Superior temporal gyrus (tissue), 1 donor: Measurements from ENCODE around the gene LRRC30.
"Not testable (repeated sequence)": the region's sequence is repeated elsewhere in the genome, so short reads cannot be mapped to it uniquely, and the experiment has no call there.

Experiments used
- DNase-seq: peaks from one replicate; pipeline ENCODE4 v3.0.0-alpha.2; 2016; ENCODE audit errors: extremely low spot score

Gene LRRC30

GRCh38 chr18:7230626-7231349 is at the start of gene LRRC30:
Gene LRRC30 (plus strand): TSS chr18:7231089. CDS start chr18:7231139, 50 bp downstream.
- DNase-seq, result no peak

- no peak for DNase-seq
Measured at GRCh38 chr18:7185701-7186100, 45.2 kb upstream of the LRRC30 start.

GRCh38 chr18:7190547-7191156 is 40.2 kb upstream of the LRRC30 start:
- DNase-seq, result no peak

- no peak for DNase-seq
Measured at GRCh38 chr18:7191736-7192135, 39.2 kb upstream of the LRRC30 start.

- no peak for DNase-seq
Measured at GRCh38 chr18:7195266-7195665, 35.6 kb upstream of the LRRC30 start.

- DNase-seq, result no peak
Measured at GRCh38 chr18:7196421-7196820, 34.5 kb upstream of the LRRC30 start.

GRCh38 chr18:7197854-7198253 is 33.0 kb upstream of the LRRC30 start:
- no peak for DNase-seq

GRCh38 chr18:7198326-7198725 is 32.6 kb upstream of the LRRC30 start:
- DNase-seq, result no peak

GRCh38 chr18:7201096-7201495 is 29.8 kb upstream of the LRRC30 start:
- DNase-seq, result no peak

GRCh38 chr18:7202169-7202568 is 28.7 kb upstream of the LRRC30 start:
- no peak for DNase-seq

GRCh38 chr18:7203601-7204000 is 27.3 kb upstream of the LRRC30 start:
- DNase-seq, result not testable (repeated sequence)

GRCh38 chr18:7205346-7205745 is 25.5 kb upstream of the LRRC30 start:
- peak; percentile 73 for DNase-seq

GRCh38 chr18:7206217-7206616 is 24.7 kb upstream of the LRRC30 start:
- DNase-seq, result no peak

- peak; percentile 34 for DNase-seq
Measured at GRCh38 chr18:7207366-7207915, 23.4 kb upstream of the LRRC30 start.

- DNase-seq, result no peak
Measured at GRCh38 chr18:7221424-7222155, 9.3 kb upstream of the LRRC30 start.

GRCh38 chr18:7224198-7224597 is 6.7 kb upstream of the LRRC30 start:
- no peak for DNase-seq

- DNase-seq, result no peak
Measured at GRCh38 chr18:7232218-7232617, 1.3 kb downstream of the LRRC30 start.

- no peak for DNase-seq
Measured at GRCh38 chr18:7233134-7233810, 2.4 kb downstream of the LRRC30 start.

- DNase-seq, result no peak
Measured at GRCh38 chr18:7234091-7234490, 3.2 kb downstream of the LRRC30 start.

GRCh38 chr18:7234956-7235355 is 4.1 kb downstream of the LRRC30 start:
- no peak for DNase-seq

GRCh38 chr18:7236072-7236471 is 5.2 kb downstream of the LRRC30 start:
- DNase-seq, result no peak

GRCh38 chr18:7236933-7237332 is 6.0 kb downstream of the LRRC30 start:
- DNase-seq, result no peak
